HAP-1 (cell line): Measurements from ENCODE around the gene ADAMTSL4.
"Not testable (repeated sequence)": the region's sequence is repeated elsewhere in the genome, so short reads cannot be mapped to it uniquely, and the experiment has no call there.

Source experiments
- DNase-seq, 2 experiments: peaks; one replicate each; pipeline ENCODE4 v3.0.0-alpha.2; 2016 to 2020; ENCODE audit warnings: low spot score in 2 of 2
- H3K27me3 ChIP-seq: fragments of 250-450 bp; sonication (Bioruptor Pico); 2 replicates; pipeline ENCODE4 v1.5.1; 2020; ENCODE audit warnings: low read depth, mild to moderate bottlenecking, moderate library complexity
- H3K36me3 ChIP-seq: fragments of 250-450 bp; sonication (Bioruptor Pico); replicated peaks from 2 replicates; pipeline ENCODE4 v1.5.1; 2020; ENCODE audit warnings: mild to moderate bottlenecking
- H3K4me1 ChIP-seq: fragments of 250-450 bp; sonication (Bioruptor Pico); 2 replicates; pipeline ENCODE4 v1.5.1; 2020; ENCODE audit warnings: mild to moderate bottlenecking
- H3K4me3 ChIP-seq: fragments of 250-450 bp; sonication (Bioruptor Pico); 2 replicates; pipeline ENCODE4 v1.5.1; 2020; ENCODE audit warnings: mild to moderate bottlenecking, moderate library complexity
- H3K9me3 ChIP-seq: fragments of 250-450 bp; sonication (Bioruptor Pico); 2 replicates; pipeline ENCODE4 v1.5.1; 2020; ENCODE audit warnings: mild to moderate bottlenecking, moderate library complexity
- in situ Hi-C: fragments of 300-500 bp; cut with MboI; formaldehyde crosslinking; loops from 3 replicates; pipeline ENCODE4 v1.14.3; 2020; ENCODE audit warnings: low sequenced_read_pairs, inconsistent platforms, mixed read lengths

The ADAMTSL4 gene

GRCh38 chr1:150562446-150563339, 13.5 kb downstream of the ADAMTSL4 start:
- H3K4me3 ChIP-seq, result peak overlapping the region; percentile 42
- H3K27me3 ChIP-seq, result no peaks in the 10 kb centered on the region
- no peaks in the 10 kb centered on the region for H3K36me3 ChIP-seq
- in situ Hi-C loops, result no loop called here
- H3K9me3 ChIP-seq, result no peaks in the 10 kb centered on the region
- peaks cover 24% of the 10 kb centered on the region for H3K4me1 ChIP-seq
- DNase-seq, result peak in 1 of 2 experiments; percentile 20

GRCh38 chr1:150563340-150564038, 14.3 kb downstream of the ADAMTSL4 start:
- Histone ChIP-seq H3K4me3 (no peak overlapping the region), H3K4me1 (peaks cover 32% of the 10 kb centered on the region), H3K36me3 (no peaks in the 10 kb centered on the region), H3K9me3 (no peaks in the 10 kb centered on the region), H3K27me3 (no peaks in the 10 kb centered on the region)
- in situ Hi-C loops, result no loop called here
- no peak for DNase-seq

GRCh38 chr1:150564051-150564991, 15.1 kb downstream of the ADAMTSL4 start:
- in situ Hi-C loops, result no loop called here

GRCh38 chr1:150565240-150565991, 16.2 kb downstream of the ADAMTSL4 start:
- H3K9me3 ChIP-seq, DNase-seq, H3K4me3 ChIP-seq, in situ Hi-C loops, H3K36me3 ChIP-seq, H3K27me3 ChIP-seq: not testable (repeated sequence)
- H3K4me1 ChIP-seq, result peaks cover 34% of the 10 kb centered on the region

More at GRCh38 chr1:150564051-150564991, 15.1 kb downstream of the ADAMTSL4 start:
- no peak overlapping the region for H3K4me3 ChIP-seq
- H3K36me3 ChIP-seq, result no peaks in the 10 kb centered on the region
- no peaks in the 10 kb centered on the region for H3K9me3 ChIP-seq
- no peak for DNase-seq
- peaks cover 36% of the 10 kb centered on the region for H3K4me1 ChIP-seq
- H3K27me3 ChIP-seq, result no peaks in the 10 kb centered on the region

- Histone ChIP-seq H3K4me3 (no peak overlapping the region), H3K9me3 (no peaks in the 10 kb centered on the region), H3K4me1 (peaks cover 30% of the 10 kb centered on the region), H3K36me3 (peaks cover 7% of the 10 kb centered on the region), H3K27me3 (no peaks in the 10 kb centered on the region)
- in situ Hi-C loops, result no loop called here
- no peak for DNase-seq
Observed at GRCh38 chr1:150566589-150567340, 17.6 kb downstream of the ADAMTSL4 start.

GRCh38 chr1:150567341-150567716, 18.1 kb downstream of the ADAMTSL4 start:
- no peaks in the 10 kb centered on the region for H3K27me3 ChIP-seq
- in situ Hi-C loops, result no loop called here
- H3K36me3 ChIP-seq, result peaks cover 7% of the 10 kb centered on the region
- no peak overlapping the region for H3K4me3 ChIP-seq
- H3K4me1 ChIP-seq, result peaks cover 25% of the 10 kb centered on the region
- DNase-seq, result no peak
- no peaks in the 10 kb centered on the region for H3K9me3 ChIP-seq

- H3K9me3 ChIP-seq, result no peaks in the 10 kb centered on the region
- H3K36me3 ChIP-seq, result peaks cover 13% of the 10 kb centered on the region
- peaks cover 18% of the 10 kb centered on the region for H3K4me1 ChIP-seq
- in situ Hi-C loops, result no loop called here
- H3K4me3 ChIP-seq, result no peak overlapping the region
- no peaks in the 10 kb centered on the region for H3K27me3 ChIP-seq
- DNase-seq, result peak; percentile 29 to 75
Observed at GRCh38 chr1:150567717-150568593, 18.7 kb downstream of the ADAMTSL4 start.

GRCh38 chr1:150568594-150568966, 19.4 kb downstream of the ADAMTSL4 start:
- in situ Hi-C loops, result no loop called here
- Histone ChIP-seq H3K4me1 (peaks cover 16% of the 10 kb centered on the region), H3K9me3 (no peaks in the 10 kb centered on the region), H3K4me3 (no peak overlapping the region), H3K36me3 (peaks cover 20% of the 10 kb centered on the region), H3K27me3 (no peaks in the 10 kb centered on the region)
- DNase-seq, result no peak

- H3K9me3 ChIP-seq, result no peaks in the 10 kb centered on the region
- in situ Hi-C loops, result no loop called here
- H3K4me1 ChIP-seq, result peaks cover 22% of the 10 kb centered on the region
- no peak for DNase-seq
- peaks cover 60% of the 10 kb centered on the region for H3K36me3 ChIP-seq
- no peaks in the 10 kb centered on the region for H3K27me3 ChIP-seq
- no peak overlapping the region for H3K4me3 ChIP-seq
Observed at GRCh38 chr1:150572918-150573647, 23.9 kb downstream of the ADAMTSL4 start.

GRCh38 chr1:150573648-150574071, 24.5 kb downstream of the ADAMTSL4 start:
- H3K27me3 ChIP-seq, H3K4me3 ChIP-seq, DNase-seq, in situ Hi-C loops, H3K9me3 ChIP-seq: not testable (repeated sequence)
- Histone ChIP-seq H3K4me1 (peaks cover 16% of the 10 kb centered on the region), H3K36me3 (peaks cover 65% of the 10 kb centered on the region)

GRCh38 chr1:150574260-150575071, 25.3 kb downstream of the ADAMTSL4 start:
- peaks cover 72% of the 10 kb centered on the region for H3K36me3 ChIP-seq
- in situ Hi-C loops, result no loop called here
- no peak overlapping the region for H3K4me3 ChIP-seq
- H3K4me1 ChIP-seq, result peaks cover 14% of the 10 kb centered on the region
- no peaks in the 10 kb centered on the region for H3K9me3 ChIP-seq
- no peaks in the 10 kb centered on the region for H3K27me3 ChIP-seq
- no peak for DNase-seq
